Esophagus squamous epithelium (tissue), 4 donors: Measurements from ENCODE around the gene KRTAP10-1.

ENCODE experiments used
- CTCF ChIP-seq, 6 experiments: fragments of 450-650 bp in 4 of 6; fragments of 200-600 bp in 2 of 6; sonication (generic) in 2 of 6; IDR thresholded peaks; one replicate each; pipeline ENCODE4 v1.5.1; 2016 to 2019; ENCODE audit warnings: antibody characterized with exemption in 6 of 6, mild to moderate bottlenecking in 4 of 6, moderate library complexity in 4 of 6
- POLR2A ChIP-seq, 4 donors: fragments of 450-650 bp; IDR thresholded peaks; one replicate each; pipeline ENCODE4 v1.6.1; 2017; ENCODE audit warnings: antibody characterized with exemption in 4 of 4, mild to moderate bottlenecking in 4 of 4, moderate library complexity in 3 of 4

GRCh38 chr21:44507673-44508425 is 32.1 kb downstream of the KRTAP10-1 start:
- TF ChIP-seq POLR2A (IDR thresholded peaks at IDR 0.05) (no peak), CTCF (IDR thresholded peaks at IDR 0.05) (no peak)
